Measurements from ENCODE around the gene PRTN3.

Gene PRTN3, protein sequence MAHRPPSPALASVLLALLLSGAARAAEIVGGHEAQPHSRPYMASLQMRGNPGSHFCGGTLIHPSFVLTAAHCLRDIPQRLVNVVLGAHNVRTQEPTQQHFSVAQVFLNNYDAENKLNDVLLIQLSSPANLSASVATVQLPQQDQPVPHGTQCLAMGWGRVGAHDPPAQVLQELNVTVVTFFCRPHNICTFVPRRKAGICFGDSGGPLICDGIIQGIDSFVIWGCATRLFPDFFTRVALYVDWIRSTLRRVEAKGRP

DNA sequence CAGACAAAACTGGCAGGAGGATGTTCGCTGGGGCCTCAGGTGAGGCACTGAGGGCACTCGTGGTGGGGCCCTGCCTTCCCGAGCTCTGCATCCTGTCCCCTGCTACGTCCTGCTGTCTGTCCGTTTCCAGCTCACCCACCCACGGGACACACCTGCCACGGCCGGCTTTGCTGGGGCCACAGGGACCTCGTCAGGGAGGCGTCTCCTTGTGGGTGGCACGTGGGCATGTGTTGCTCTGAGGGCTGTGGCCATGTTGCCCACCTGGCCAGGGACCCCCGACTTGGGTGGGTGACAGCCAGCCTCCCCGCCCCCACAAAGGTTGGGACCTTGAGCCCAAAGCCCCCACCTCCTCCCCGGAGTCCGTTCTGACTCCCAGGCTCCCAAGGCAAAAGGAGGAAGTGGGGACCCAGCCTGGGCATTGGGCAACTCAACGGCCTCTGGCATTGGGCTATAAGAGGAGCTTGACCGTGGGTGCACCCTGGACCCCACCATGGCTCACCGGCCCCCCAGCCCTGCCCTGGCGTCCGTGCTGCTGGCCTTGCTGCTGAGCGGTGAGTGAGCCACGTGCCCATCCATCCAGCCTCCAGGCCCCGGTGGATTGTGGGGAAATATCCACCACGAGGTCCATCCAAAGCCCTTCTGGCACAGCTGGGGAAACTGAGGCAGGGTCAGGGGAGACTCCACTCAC, at the start of gene PRTN3:
Gene PRTN3 (plus strand): TSS at position 481 of the 688 bp plus-strand sequence. CDS start 10 bp downstream, at position 491.
- in situ Hi-C loops (cut with HindIII; ENCODE audit: low sequenced_read_pairs) = no loop called here
- no peak within 1 kb of the TSS for H3K4me3 ChIP-seq (ENCODE audit: low read depth, low read length)
- DNase-seq (ENCODE audit: low read depth, low spot score) = no peak
- no peak for TF ChIP-seq CTCF (IDR thresholded peaks at IDR 0.05; ENCODE audit: low read depth, low read length)

GRCh38 chr19:791007-791566, 49.7 kb upstream of the PRTN3 start:
- in situ Hi-C loops (cut with HindIII; ENCODE audit: low sequenced_read_pairs) = no loop called here
- DNase-seq (ENCODE audit: low read depth, low spot score) = no peak
- no peak for TF ChIP-seq CTCF (IDR thresholded peaks at IDR 0.05; ENCODE audit: low read depth, low read length)
- H3K4me3 ChIP-seq (ENCODE audit: low read depth, low read length) = no peak overlapping the region

DNA sequence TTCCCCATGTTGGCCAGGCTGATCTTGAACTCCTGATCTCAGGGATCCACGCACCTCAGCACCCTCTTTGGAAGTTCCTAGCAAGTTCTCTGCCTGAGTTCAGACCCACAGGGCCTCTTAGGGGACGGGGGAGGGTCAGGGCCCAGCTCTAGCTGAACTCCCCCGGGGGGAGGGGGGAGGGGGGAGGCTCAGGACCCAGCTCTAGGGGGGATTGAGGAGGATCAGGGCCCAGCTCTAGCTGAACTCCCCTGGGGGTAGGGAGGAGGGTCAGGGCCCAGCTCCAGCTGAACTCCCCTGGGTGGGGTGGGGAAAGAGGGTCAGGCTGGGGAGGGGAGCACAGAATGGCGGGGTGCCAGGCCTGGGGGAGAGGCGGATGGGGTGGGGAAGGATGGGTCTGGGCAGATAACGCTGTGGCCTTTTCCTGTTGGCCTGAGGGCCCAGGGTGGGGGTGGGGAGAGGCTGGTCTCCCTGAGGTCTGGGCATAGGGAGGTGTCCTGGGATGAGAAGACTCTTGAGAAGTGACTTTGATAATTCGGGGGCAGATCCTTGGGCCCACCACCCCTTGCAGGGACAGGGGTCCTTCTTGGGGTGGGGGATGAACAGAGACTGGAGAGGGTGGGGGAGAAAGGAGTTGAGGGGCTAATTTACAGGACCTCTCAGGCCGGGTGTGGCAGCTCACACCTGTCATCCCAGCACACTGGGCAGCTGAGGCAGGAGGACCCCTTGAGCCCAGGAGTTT, 49.1 kb upstream of the PRTN3 start:
- H3K4me3 ChIP-seq (ENCODE audit: low read depth, low read length) = no peak overlapping the region
- DNase-seq (ENCODE audit: low read depth, low spot score) = no peak
- in situ Hi-C loops (cut with HindIII; ENCODE audit: low sequenced_read_pairs) = no loop called here
- no peak for TF ChIP-seq CTCF (IDR thresholded peaks at IDR 0.05; ENCODE audit: low read depth, low read length)

DNA sequence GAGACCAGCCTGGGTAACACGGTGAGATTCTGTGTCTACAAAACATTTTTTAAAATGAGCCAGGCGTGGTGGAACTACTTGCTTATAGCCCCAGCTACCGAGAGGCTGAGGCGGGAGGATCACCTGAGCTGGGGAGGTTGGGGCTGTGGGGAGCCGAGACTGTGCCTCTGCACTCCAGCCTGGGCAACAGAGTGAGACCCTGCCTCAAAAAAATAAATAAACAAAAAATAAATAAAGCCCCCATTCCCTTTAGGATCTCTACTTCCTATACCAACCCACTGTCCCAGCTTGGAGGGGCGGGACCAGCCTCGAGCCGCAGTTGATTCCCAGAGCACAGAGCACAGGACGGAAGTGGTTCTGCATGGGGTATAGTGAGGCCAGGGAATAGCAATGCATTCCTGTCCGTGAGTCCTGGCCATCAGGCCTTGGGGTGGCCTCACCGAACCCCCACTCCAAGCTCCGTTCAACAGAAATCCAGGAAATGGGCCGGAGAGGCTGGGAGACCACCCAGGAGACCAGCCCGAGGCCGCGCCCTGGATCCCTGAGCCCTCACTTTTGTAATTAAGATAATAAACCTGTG, 48.4 kb upstream of the PRTN3 start:
- H3K4me3 ChIP-seq (ENCODE audit: low read depth, low read length) = no peak overlapping the region
- TF ChIP-seq CTCF (IDR thresholded peaks at IDR 0.05; ENCODE audit: low read depth, low read length) = no peak
- DNase-seq (ENCODE audit: low read depth, low spot score) = no peak
- in situ Hi-C loops (cut with HindIII; ENCODE audit: low sequenced_read_pairs) = no loop called here

DNA sequence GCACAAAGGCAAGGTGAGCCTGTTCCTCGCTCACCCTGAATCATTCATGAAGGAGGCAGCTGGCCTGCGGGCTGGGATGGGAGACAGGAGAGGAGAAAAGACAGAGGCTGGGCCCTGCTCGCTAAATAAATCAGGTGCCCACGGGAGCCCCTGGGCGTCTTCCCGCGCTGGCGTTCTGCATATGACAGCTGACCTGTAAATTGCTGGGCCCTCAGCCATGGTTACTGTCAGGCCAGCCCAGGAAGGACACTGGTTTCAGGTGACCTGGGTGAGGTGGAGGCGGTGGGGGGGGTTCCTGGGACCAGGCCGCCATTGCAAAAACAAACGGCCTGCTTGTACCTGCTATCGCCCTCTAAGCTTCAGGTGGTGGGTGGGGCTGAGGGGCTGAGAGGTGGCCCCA, 47.0 kb upstream of the PRTN3 start:
- no peak for TF ChIP-seq CTCF (IDR thresholded peaks at IDR 0.05; ENCODE audit: low read depth, low read length)
- H3K4me3 ChIP-seq (ENCODE audit: low read depth, low read length) = no peak overlapping the region
- in situ Hi-C loops (cut with HindIII; ENCODE audit: low sequenced_read_pairs) = no loop called here
- no peak for DNase-seq (ENCODE audit: low read depth, low spot score)

GRCh38 chr19:795073-795611, 45.7 kb upstream of the PRTN3 start:
- no peak for DNase-seq (ENCODE audit: low read depth, low spot score)
- TF ChIP-seq CTCF (IDR thresholded peaks at IDR 0.05; ENCODE audit: low read depth, low read length) = no peak
- no peak overlapping the region for H3K4me3 ChIP-seq (ENCODE audit: low read depth, low read length)
- in situ Hi-C loops (cut with HindIII; ENCODE audit: low sequenced_read_pairs) = no loop called here
